A549 (cell line): Measurements from ENCODE around the gene CATSPER4. TPM values are rescaled to one million over a fixed set of nuclear protein-coding genes. Genes with fewer than 3 reads are reported as not detected.

ENCODE experiments used
- ATAC-seq, 2 experiments: fragments of 200-7000 bp in 1 of 2; fragments of >200 bp in 1 of 2; cut with Nextera tagmentation in 1 of 2; cut with Tn5 transposase in 1 of 2; 3 replicates each; pipeline versions ENCODE4 v1.8.0 to v1.9.1; 2018 to 2020; ENCODE audit warnings: mild to moderate bottlenecking in 1 of 2, moderate library complexity in 1 of 2
- CTCF ChIA-PET: fragments of 300-600 bp; sonication (Branson Sonifier 250); formaldehyde crosslinking; extraction: SDS; loops from one replicate; lab custom pipeline; 2021; ENCODE audit warnings: antibody characterized with exemption, inconsistent platforms; lab: Yijun Ruan, JAX
- POLR2A ChIA-PET: fragments of 350-600 bp; formaldehyde crosslinking; extraction: SDS; loops from one replicate; lab custom pipeline; 2021; ENCODE audit warnings: antibody characterized with exemption, inconsistent platforms; lab: Yijun Ruan, JAX
- DNase-seq, 2 experiments: peaks; one replicate each; pipeline versions ENCODE4 v3.0.0 to v3.0.0-alpha.2; 2011 to 2016; ENCODE audit warnings: low read depth in 1 of 2, low spot score in 1 of 2
- FAIRE-seq: peaks from 2 replicates; lab custom pipeline; 2011; peaks lifted over from hg19 to GRCh38; lab: Jason Lieb, UNC
- H3K27ac ChIP-seq, 2 experiments: fragments of >200 bp; sonication (Bioruptor Twin); formaldehyde crosslinking; 3 replicates each; pipeline ENCODE4 v1.5.1; 2016 to 2017
- H3K4me1 ChIP-seq: fragments of >200 bp; sonication (Bioruptor Twin); formaldehyde crosslinking; 3 replicates; pipeline ENCODE4 v1.6.1; 2016
- H3K4me2 ChIP-seq: fragments of >200 bp; sonication (Bioruptor Twin); formaldehyde crosslinking; 3 replicates; pipeline ENCODE4 v1.6.1; 2016
- H3K4me3 ChIP-seq: fragments of >200 bp; sonication (Bioruptor Twin); formaldehyde crosslinking; 3 replicates; pipeline ENCODE4 v1.5.1; 2016
- H3K9me3 ChIP-seq: fragments of >200 bp; sonication (Bioruptor Twin); formaldehyde crosslinking; 3 replicates; pipeline ENCODE4 v1.6.1; 2016
- BCL3 ChIP-seq: fragments of >200 bp; sonication (Bioruptor Twin); formaldehyde crosslinking; IDR thresholded peaks from 3 replicates; pipeline ENCODE4 v1.6.1; 2016
- EHF ChIP-seq: fragments of 250-450 bp; sonication (Bioruptor Pico); IDR thresholded peaks from 2 replicates; pipeline ENCODE4 v1.5.0; 2020; ENCODE audit warnings: mild to moderate bottlenecking
- EHMT2 ChIP-seq: fragments of 200-600 bp; sonication (generic); IDR thresholded peaks from 2 replicates; pipeline ENCODE4 v1.6.1; 2016; ENCODE audit warnings: antibody characterized with exemption, low read depth, mild to moderate bottlenecking, moderate library complexity
- EP300 ChIP-seq, 2 experiments: fragments of >200 bp; sonication (Bioruptor Twin); formaldehyde crosslinking; IDR thresholded peaks; 2 replicates in 1 of 2; 3 replicates in 1 of 2; pipeline ENCODE4 v1.6.1; 2016 to 2017
- FOXS1 ChIP-seq: fragments of 250-450 bp; sonication (Bioruptor Pico); IDR thresholded peaks from 2 replicates; pipeline ENCODE4 v1.5.0; 2020; ENCODE audit warnings: mild to moderate bottlenecking, moderate library complexity
- GATA3 ChIP-seq: IDR thresholded peaks from 2 replicates; pipeline ENCODE4 v1.6.1; 2012; ENCODE audit warnings: borderline replicate concordance
- HEYL ChIP-seq: fragments of 250-450 bp; sonication (Bioruptor Pico); IDR thresholded peaks from 2 replicates; pipeline ENCODE4 v1.8.0; 2021; ENCODE audit warnings: mild to moderate bottlenecking, moderate library complexity
- HOXA7 ChIP-seq: fragments of 250-450 bp; sonication (Bioruptor Pico); IDR thresholded peaks from 2 replicates; pipeline ENCODE4 v1.5.0; 2020; ENCODE audit warnings: mild to moderate bottlenecking, moderate library complexity
- HOXB13 ChIP-seq: fragments of 250-450 bp; sonication (Bioruptor Pico); IDR thresholded peaks from 2 replicates; pipeline ENCODE4 v1.5.0; 2020; ENCODE audit warnings: low read depth, mild to moderate bottlenecking, moderate library complexity
- JUN ChIP-seq, 2 experiments: fragments of >200 bp; sonication (Bioruptor Twin); formaldehyde crosslinking; IDR thresholded peaks; 2 replicates in 1 of 2; 3 replicates in 1 of 2; pipeline ENCODE4 v1.6.1; 2016 to 2017
- KDM1A ChIP-seq: fragments of 200-600 bp; sonication (generic); IDR thresholded peaks from 2 replicates; pipeline ENCODE4 v1.6.1; 2016; ENCODE audit warnings: low read depth, mild to moderate bottlenecking
- MAZ ChIP-seq: fragments of 150-350 bp; IDR thresholded peaks from 2 replicates; pipeline ENCODE4 v1.6.1; 2014; ENCODE audit warnings: antibody characterized with exemption, low read depth, low read length, borderline replicate concordance
- NFE2L2 ChIP-seq: fragments of 150-350 bp; conservative IDR thresholded peaks from 2 replicates; pipeline ENCODE4 v1.6.1; 2014; ENCODE audit warnings: low read length
- NR3C1 ChIP-seq: fragments of >200 bp; sonication (Bioruptor Twin); formaldehyde crosslinking; IDR thresholded peaks from 3 replicates; pipeline ENCODE4 v1.6.1; 2017
- RFX5 ChIP-seq: fragments of 450-650 bp; IDR thresholded peaks from 2 replicates; pipeline ENCODE4 v1.7.1; 2014; ENCODE audit warnings: antibody characterized with exemption, mild to moderate bottlenecking, moderate library complexity
- SREBF2 ChIP-seq: fragments of 450-650 bp; IDR thresholded peaks from 2 replicates; pipeline ENCODE4 v1.6.1; 2014; ENCODE audit warnings: mild to moderate bottlenecking, moderate library complexity
- WGBS: methylation state at CpG from one replicate; pipeline ENCODE4 v1.1.6; 2017; ENCODE audit errors: missing lambda C conversion rate; 5-methylcytosine and 5-hydroxymethylcytosine counted together
- polyA plus RNA-seq, 4 experiments: library from polyadenylated mRNA; depleted of rRNA in 3 of 4; stranded (reverse); fragments of >200 nt; fragmentation: RNase III in 1 of 4; extraction: RNeasy Plus Mini Kit Qiagen cat#74134 plus additional on column Dnase treatment in 1 of 4; gene quantifications; 2 replicates in 3 of 4; 3 replicates in 1 of 4; pipeline ENCODE4 v1.2.3, GENCODE V29; 2011 to 2017
- TF ChIP-seq, protein P1 (sequence below): fragments of >200 bp; sonication (Bioruptor Twin); formaldehyde crosslinking; IDR thresholded peaks from 3 replicates; pipeline ENCODE4 v1.5.1; 2016
- TF ChIP-seq, protein P2 (sequence below): IDR thresholded peaks from 2 replicates; pipeline ENCODE4 v1.6.1; 2012
- TF ChIP-seq, protein P3 (sequence below): fragments of 150-350 bp; IDR thresholded peaks from 2 replicates; pipeline ENCODE4 v1.6.1; 2014; ENCODE audit warnings: low read depth, mild to moderate bottlenecking, low read length
- TF ChIP-seq, protein P4 (sequence below): fragments of 450-650 bp; IDR thresholded peaks from 2 replicates; pipeline ENCODE4 v1.6.1; 2014; ENCODE audit warnings: antibody characterized with exemption

The CATSPER4 gene
- polyA plus RNA-seq, 2 of the 4 experiments (the other 2 are of a cell fraction) = not detected

DNA sequence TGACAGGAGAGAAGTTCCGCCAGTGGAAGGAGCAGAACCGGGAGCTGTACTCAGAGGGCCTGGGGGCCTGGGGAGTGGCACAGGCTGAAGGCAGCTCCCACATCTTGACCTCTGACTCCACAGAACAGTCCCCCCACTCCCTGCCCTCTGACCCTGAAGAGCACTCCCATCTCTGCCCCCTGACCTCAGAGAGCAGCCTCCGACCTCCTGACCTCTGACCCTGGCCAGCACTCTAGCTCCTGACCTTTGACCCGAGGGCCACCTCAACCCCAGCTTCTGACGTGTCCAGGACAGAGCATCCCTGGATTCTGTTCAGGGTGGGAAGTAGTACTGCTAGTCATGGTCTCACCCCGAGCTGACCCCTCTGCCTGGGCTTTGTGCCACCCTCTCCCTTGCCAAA is 1.1 kb upstream of the CATSPER4 start:
- 62% methylated on average over 6 of the region's 6 CpGs for WGBS
- no peak overlapping the region for H3K4me3 ChIP-seq
- TF ChIP-seq NFE2L2 (no peak), FOXS1 (CRISPR knock-in tag) (no peak)
- TF ChIP-seq, protein P1, sequence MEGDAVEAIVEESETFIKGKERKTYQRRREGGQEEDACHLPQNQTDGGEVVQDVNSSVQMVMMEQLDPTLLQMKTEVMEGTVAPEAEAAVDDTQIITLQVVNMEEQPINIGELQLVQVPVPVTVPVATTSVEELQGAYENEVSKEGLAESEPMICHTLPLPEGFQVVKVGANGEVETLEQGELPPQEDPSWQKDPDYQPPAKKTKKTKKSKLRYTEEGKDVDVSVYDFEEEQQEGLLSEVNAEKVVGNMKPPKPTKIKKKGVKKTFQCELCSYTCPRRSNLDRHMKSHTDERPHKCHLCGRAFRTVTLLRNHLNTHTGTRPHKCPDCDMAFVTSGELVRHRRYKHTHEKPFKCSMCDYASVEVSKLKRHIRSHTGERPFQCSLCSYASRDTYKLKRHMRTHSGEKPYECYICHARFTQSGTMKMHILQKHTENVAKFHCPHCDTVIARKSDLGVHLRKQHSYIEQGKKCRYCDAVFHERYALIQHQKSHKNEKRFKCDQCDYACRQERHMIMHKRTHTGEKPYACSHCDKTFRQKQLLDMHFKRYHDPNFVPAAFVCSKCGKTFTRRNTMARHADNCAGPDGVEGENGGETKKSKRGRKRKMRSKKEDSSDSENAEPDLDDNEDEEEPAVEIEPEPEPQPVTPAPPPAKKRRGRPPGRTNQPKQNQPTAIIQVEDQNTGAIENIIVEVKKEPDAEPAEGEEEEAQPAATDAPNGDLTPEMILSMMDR = no peak
- TF ChIP-seq, protein P2, sequence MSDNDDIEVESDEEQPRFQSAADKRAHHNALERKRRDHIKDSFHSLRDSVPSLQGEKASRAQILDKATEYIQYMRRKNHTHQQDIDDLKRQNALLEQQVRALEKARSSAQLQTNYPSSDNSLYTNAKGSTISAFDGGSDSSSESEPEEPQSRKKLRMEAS = no peak
- TF ChIP-seq, all 56 proteins: peak for 0
- DNase-seq = no peak
- ChIA-PET POLR2A (interaction anchor here (0.6 kb wide), 1 partner anchor 42 kb away, joined by 3 read pairs; no protein-coding TSS in a partner anchor), CTCF (interaction anchor here (0.7 to 3.2 kb wide), 6 partner anchors 9 to 202 kb away, joined by 3 to 15 read pairs (median 4); partner anchors contain the start of genes CEP85 and ZNF593)
- no peaks in the 10 kb centered on the region for H3K4me1 ChIP-seq
- no peak for FAIRE-seq
- H3K9me3 ChIP-seq = no peaks in the 10 kb centered on the region
- no peak for ATAC-seq
- no peak overlapping the region for H3K4me2 ChIP-seq
- H3K27ac ChIP-seq = no peak overlapping the region

- FAIRE-seq (no peak), DNase-seq (no peak), ATAC-seq (peak in 1 of 2 experiments; percentile 24; a peak in 1 of 6 replicates)
- Histone ChIP-seq H3K4me2 (no peak overlapping the region), H3K4me3 (no peak overlapping the region), H3K27ac (no peak overlapping the region), H3K9me3 (no peaks in the 10 kb centered on the region), H3K4me1 (no peaks in the 10 kb centered on the region)
- no peak for TF ChIP-seq JUN (IDR thresholded peaks at IDR 0.05)
- no peak for TF ChIP-seq SREBF2
- TF ChIP-seq MAZ = no peak
- no peak for TF ChIP-seq EHF
- TF ChIP-seq, protein P3, sequence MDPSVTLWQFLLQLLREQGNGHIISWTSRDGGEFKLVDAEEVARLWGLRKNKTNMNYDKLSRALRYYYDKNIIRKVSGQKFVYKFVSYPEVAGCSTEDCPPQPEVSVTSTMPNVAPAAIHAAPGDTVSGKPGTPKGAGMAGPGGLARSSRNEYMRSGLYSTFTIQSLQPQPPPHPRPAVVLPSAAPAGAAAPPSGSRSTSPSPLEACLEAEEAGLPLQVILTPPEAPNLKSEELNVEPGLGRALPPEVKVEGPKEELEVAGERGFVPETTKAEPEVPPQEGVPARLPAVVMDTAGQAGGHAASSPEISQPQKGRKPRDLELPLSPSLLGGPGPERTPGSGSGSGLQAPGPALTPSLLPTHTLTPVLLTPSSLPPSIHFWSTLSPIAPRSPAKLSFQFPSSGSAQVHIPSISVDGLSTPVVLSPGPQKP = no peak
- TF ChIP-seq HOXB13 = no peak
- TF ChIP-seq, protein P2 = no peak
- no peak for TF ChIP-seq NR3C1
- no peak for TF ChIP-seq HEYL (CRISPR knock-in tag)
- TF ChIP-seq, protein P4, sequence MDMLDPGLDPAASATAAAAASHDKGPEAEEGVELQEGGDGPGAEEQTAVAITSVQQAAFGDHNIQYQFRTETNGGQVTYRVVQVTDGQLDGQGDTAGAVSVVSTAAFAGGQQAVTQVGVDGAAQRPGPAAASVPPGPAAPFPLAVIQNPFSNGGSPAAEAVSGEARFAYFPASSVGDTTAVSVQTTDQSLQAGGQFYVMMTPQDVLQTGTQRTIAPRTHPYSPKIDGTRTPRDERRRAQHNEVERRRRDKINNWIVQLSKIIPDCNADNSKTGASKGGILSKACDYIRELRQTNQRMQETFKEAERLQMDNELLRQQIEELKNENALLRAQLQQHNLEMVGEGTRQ = no peak
- no peak for TF ChIP-seq GATA3
- no peak for TF ChIP-seq RFX5
- TF ChIP-seq EP300 (IDR thresholded peaks at IDR 0.05) = no peak
- TF ChIP-seq KDM1A = no peak
- TF ChIP-seq HOXA7 (CRISPR knock-in tag) = no peak
- TF ChIP-seq EHMT2 = no peak
- no peak for TF ChIP-seq BCL3
- ChIA-PET CTCF (interaction anchor here (0.7 to 3.2 kb wide), 7 partner anchors 8 to 201 kb away, joined by 3 to 15 read pairs (median 4); partner anchors contain the start of genes CEP85 and ZNF593), POLR2A (no interaction called here)
- WGBS = 75% methylated on average over 6 of the region's 7 CpGs
These were observed 589 bp upstream of the CATSPER4 start for GRCh38 chr1:26189751-26190275.
